ENCODE data around the gene SIPA1L3. TPM values are rescaled to one million over a fixed set of nuclear protein-coding genes. Genes with fewer than 3 reads are reported as not detected.

Gene SIPA1L3
- total RNA-seq, 4 donors from 2014 or later: 4.1 to 18.7 (median 6.1) TPM

GRCh38 chr19:37970699-37971098 lies 63.7 kb downstream of the SIPA1L3 start:
- DNase-seq (no peak), ATAC-seq (no peak)
- Histone ChIP-seq H3K27ac (no peak overlapping the region), H3K4me1 (no peaks in the 10 kb centered on the region), H3K4me3 (no peak overlapping the region), H3K36me3 (peaks cover 0 to 6% of the 10 kb centered on the region in 2 donors), H3K9me3 (no peaks in the 10 kb centered on the region), H3K27me3 (no peaks in the 10 kb centered on the region)
- intact Hi-C loops (cut with DNase I; ENCODE audit: low total_unique reads): no loop called here
- in situ Hi-C loops (cut with MboI; ENCODE audit: low sequenced_read_pairs in 4 of 4): no loop called here
- TF ChIP-seq POLR2A (IDR thresholded peaks at IDR 0.05) (no peak), CTCF (IDR thresholded peaks at IDR 0.05 in 4 of 5, conservative IDR thresholded peaks at IDR 0.05 in 1 of 5) (no peak)

- ATAC-seq: no peak
- peaks cover 0 to 6% of the 10 kb centered on the region in 2 donors for H3K36me3 ChIP-seq
- intact Hi-C loops (cut with DNase I; ENCODE audit: low total_unique reads) (no loop called here), in situ Hi-C loops (cut with MboI; ENCODE audit: low sequenced_read_pairs in 4 of 4) (no loop called here)
- H3K9me3 ChIP-seq: no peaks in the 10 kb centered on the region
- H3K27me3 ChIP-seq: no peaks in the 10 kb centered on the region
- TF ChIP-seq CTCF (IDR thresholded peaks at IDR 0.05 in 4 of 5, conservative IDR thresholded peaks at IDR 0.05 in 1 of 5): no peak
- no peak for TF ChIP-seq POLR2A (IDR thresholded peaks at IDR 0.05)
- no peak overlapping the region for H3K27ac ChIP-seq
- DNase-seq: no peak
- H3K4me1 ChIP-seq: no peaks in the 10 kb centered on the region
- no peak overlapping the region for H3K4me3 ChIP-seq
These were observed 65.8 kb downstream of the SIPA1L3 start for GRCh38 chr19:37972803-37973202.

GRCh38 chr19:37973666-37974065 lies 66.7 kb downstream of the SIPA1L3 start:
- Histone ChIP-seq H3K27ac (no peak overlapping the region), H3K9me3 (no peaks in the 10 kb centered on the region), H3K27me3 (no peaks in the 10 kb centered on the region), H3K4me1 (no peaks in the 10 kb centered on the region), H3K36me3 (peaks cover 0 to 6% of the 10 kb centered on the region in 2 donors), H3K4me3 (no peak overlapping the region)
- DNase-seq (no peak), ATAC-seq (no peak)
- intact Hi-C loops (cut with DNase I; ENCODE audit: low total_unique reads): no loop called here
- in situ Hi-C loops (cut with MboI; ENCODE audit: low sequenced_read_pairs in 4 of 4): no loop called here
- no peak for TF ChIP-seq CTCF (IDR thresholded peaks at IDR 0.05 in 4 of 5, conservative IDR thresholded peaks at IDR 0.05 in 1 of 5)
- TF ChIP-seq POLR2A (IDR thresholded peaks at IDR 0.05): no peak

- Histone ChIP-seq H3K27me3 (no peaks in the 10 kb centered on the region), H3K4me3 (no peak overlapping the region), H3K36me3 (peaks cover 0 to 6% of the 10 kb centered on the region in 2 donors), H3K27ac (no peak overlapping the region), H3K9me3 (no peaks in the 10 kb centered on the region), H3K4me1 (peaks cover 1 to 5% of the 10 kb centered on the region in 2 donors)
- intact Hi-C loops (cut with DNase I; ENCODE audit: low total_unique reads) (no loop called here), in situ Hi-C loops (cut with MboI; ENCODE audit: low sequenced_read_pairs in 4 of 4) (no loop called here)
- DNase-seq (no peak), ATAC-seq (no peak)
- no peak for TF ChIP-seq CTCF (IDR thresholded peaks at IDR 0.05 in 4 of 5, conservative IDR thresholded peaks at IDR 0.05 in 1 of 5)
- TF ChIP-seq POLR2A (IDR thresholded peaks at IDR 0.05): no peak
These were observed 68.1 kb downstream of the SIPA1L3 start for GRCh38 chr19:37975071-37975470.
